ENCODE results near the gene DLG1.

- TF ChIP-seq CTCF (IDR thresholded peaks at IDR 0.05) (peak; percentile 57 to 72 (median 64)), POLR2A (IDR thresholded peaks at IDR 0.05) (no peak), POLR2AphosphoS5 (IDR thresholded peaks at IDR 0.05) (no peak)
Observed at GRCh38 chr3:197256836-197257444, 41.5 kb downstream of the DLG1 start.
